AG04450 (cell line): ENCODE measurements around the gene FGF14. TPM values are rescaled to one million over a fixed set of nuclear protein-coding genes. Genes with fewer than 3 reads are reported as not detected.

Experiments
- CTCF ChIA-PET: fragments of 300-600, 350-600 bp; formaldehyde crosslinking; extraction: SDS; loops from one replicate; lab custom pipeline; 2022; ENCODE audit warnings: antibody characterized with exemption, inconsistent platforms; lab: Charles Lee
- POLR2A ChIA-PET: fragments of 350-600 bp; formaldehyde crosslinking; extraction: SDS; loops from one replicate; lab custom pipeline; 2021; ENCODE audit warnings: antibody characterized with exemption, inconsistent platforms; lab: Yijun Ruan, JAX
- DNase-seq: peaks from one replicate; pipeline ENCODE4 v3.0.0-alpha.2; 2011; ENCODE audit warnings: low read depth, low spot score
- H3K27ac ChIP-seq: one replicate; pipeline ENCODE4 v1.5.1; 2012; ENCODE audit warnings: low read depth, low read length, control low read depth
- H3K27me3 ChIP-seq: one replicate; pipeline ENCODE4 v1.6.0; 2012; ENCODE audit warnings: low read length; ENCODE audit not compliant: control insufficient read depth, insufficient read depth
- H3K4me3 ChIP-seq: 2 replicates; pipeline ENCODE4 v1.5.1; 2011; ENCODE audit warnings: mild to moderate bottlenecking, low read depth, low read length, control low read depth
- H3K9me3 ChIP-seq: 2 replicates; pipeline ENCODE4 v1.5.1; 2012; ENCODE audit warnings: low read length; ENCODE audit not compliant: control insufficient read depth, insufficient read depth
- polyA plus RNA-seq: library from polyadenylated mRNA; depleted of rRNA; stranded (reverse); fragments of >200 nt; gene quantifications from 2 replicates; pipeline ENCODE4 v1.2.3, GENCODE V29; 2011
- TF ChIP-seq, protein P1 (sequence below): IDR thresholded peaks from 2 replicates; pipeline ENCODE4 v1.5.1; 2011; ENCODE audit warnings: low read depth, low read length, control low read depth, inconsistent platforms

The FGF14 gene
- polyA plus RNA-seq, 1 experiment, result 0.01 TPM

DNA sequence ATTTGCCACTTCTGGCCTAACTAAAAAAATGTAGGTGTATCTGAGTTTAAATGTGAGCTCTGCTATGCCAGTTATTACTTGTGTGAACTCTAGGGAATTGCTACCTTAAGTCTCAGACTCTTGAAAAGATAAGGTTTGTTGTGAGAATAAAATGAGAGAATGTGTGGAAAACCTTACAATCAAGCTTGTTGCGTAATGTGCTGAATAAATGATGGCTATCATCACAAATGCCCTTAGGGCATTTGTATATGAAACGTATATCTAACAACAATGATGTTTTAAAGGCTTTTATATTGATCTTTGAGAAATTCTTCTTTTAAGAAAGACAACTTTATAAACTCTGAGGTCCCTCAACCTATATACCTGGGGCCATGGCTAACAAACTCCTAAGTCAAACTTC, 564.6 kb downstream of the FGF14 start:
- CTCF ChIA-PET, result no interaction called here
- POLR2A ChIA-PET, result no interaction called here
- no peak for DNase-seq
- no peaks in the 10 kb centered on the region for H3K9me3 ChIP-seq
- H3K4me3 ChIP-seq, result no peak overlapping the region
- TF ChIP-seq, protein P1, sequence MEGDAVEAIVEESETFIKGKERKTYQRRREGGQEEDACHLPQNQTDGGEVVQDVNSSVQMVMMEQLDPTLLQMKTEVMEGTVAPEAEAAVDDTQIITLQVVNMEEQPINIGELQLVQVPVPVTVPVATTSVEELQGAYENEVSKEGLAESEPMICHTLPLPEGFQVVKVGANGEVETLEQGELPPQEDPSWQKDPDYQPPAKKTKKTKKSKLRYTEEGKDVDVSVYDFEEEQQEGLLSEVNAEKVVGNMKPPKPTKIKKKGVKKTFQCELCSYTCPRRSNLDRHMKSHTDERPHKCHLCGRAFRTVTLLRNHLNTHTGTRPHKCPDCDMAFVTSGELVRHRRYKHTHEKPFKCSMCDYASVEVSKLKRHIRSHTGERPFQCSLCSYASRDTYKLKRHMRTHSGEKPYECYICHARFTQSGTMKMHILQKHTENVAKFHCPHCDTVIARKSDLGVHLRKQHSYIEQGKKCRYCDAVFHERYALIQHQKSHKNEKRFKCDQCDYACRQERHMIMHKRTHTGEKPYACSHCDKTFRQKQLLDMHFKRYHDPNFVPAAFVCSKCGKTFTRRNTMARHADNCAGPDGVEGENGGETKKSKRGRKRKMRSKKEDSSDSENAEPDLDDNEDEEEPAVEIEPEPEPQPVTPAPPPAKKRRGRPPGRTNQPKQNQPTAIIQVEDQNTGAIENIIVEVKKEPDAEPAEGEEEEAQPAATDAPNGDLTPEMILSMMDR, result no peak
- no peak overlapping the region for H3K27ac ChIP-seq
- H3K27me3 ChIP-seq, result no peaks in the 10 kb centered on the region

DNA sequence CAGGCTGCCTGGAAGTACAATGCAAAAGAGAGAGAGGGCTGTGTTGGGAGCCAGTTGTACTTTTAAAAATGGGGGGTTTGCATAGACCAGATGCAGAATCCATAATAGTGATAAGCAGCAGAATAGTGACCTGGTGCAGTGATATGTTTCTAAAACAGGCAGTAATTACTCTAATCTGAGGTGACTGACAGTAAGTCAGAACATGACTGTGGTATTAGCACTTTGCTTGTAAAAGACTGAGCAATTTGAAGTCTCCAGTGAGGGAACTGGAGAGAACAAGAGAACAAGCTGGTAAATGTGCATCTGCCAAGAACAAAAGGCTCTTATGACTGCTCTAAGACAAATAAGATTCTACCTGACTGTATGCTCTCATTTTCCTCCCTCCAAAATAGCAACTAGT, 565.9 kb downstream of the FGF14 start:
- TF ChIP-seq, protein P1, result no peak
- no peak overlapping the region for H3K27ac ChIP-seq
- H3K4me3 ChIP-seq, result no peak overlapping the region
- H3K9me3 ChIP-seq, result no peaks in the 10 kb centered on the region
- no peaks in the 10 kb centered on the region for H3K27me3 ChIP-seq
- ChIA-PET POLR2A (no interaction called here), CTCF (no interaction called here)
- no peak for DNase-seq

DNA sequence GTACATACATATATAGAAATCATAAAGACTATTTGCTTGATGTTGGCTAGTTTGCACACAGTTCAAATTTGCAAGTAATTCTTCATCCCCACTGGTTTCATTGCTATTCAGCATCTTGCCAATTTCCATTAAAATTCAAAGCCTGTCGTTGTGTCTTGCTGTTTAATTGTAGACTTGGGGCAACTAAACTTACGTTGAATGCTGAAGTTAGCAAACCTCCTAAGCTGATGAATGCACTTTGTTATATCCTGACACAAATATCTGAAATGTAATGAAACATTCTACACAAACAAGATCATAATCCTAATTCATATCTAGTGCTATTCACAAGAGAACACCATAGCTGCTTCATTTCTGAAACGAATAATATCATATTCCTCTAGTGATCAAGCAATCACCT, 568.2 kb downstream of the FGF14 start:
- no peak for DNase-seq

DNA sequence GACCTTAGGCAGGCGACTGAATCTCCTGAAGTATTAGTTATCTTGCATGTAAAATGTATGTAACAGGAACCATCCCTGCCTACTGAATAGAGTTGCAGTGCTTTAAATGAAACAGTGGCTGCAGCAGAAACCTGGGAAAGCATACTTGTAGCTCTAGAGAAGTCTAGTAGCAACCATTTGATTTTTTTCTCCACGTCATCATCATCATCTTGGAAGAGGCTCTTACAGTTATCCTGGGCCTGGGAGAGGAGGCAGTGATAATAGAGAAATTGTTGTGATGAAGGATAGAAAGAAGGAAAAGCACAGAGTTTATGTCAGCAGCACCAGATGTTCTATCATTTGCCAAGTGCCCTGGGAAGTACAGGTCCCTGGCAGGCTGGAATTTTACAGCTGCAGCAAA, 571.8 kb downstream of the FGF14 start:
- Histone ChIP-seq H3K27me3 (no peaks in the 10 kb centered on the region), H3K4me3 (no peak overlapping the region), H3K27ac (no peak overlapping the region), H3K9me3 (no peaks in the 10 kb centered on the region)
- ChIA-PET POLR2A (no interaction called here), CTCF (no interaction called here)
- TF ChIP-seq, protein P1, result no peak
- DNase-seq, result no peak

More for the DNA sequence above, 568.2 kb downstream of the FGF14 start:
- no peaks in the 10 kb centered on the region for H3K27me3 ChIP-seq
- H3K27ac ChIP-seq, result no peak overlapping the region
- no peak overlapping the region for H3K4me3 ChIP-seq
- H3K9me3 ChIP-seq, result no peaks in the 10 kb centered on the region
- CTCF ChIA-PET, result no interaction called here
- TF ChIP-seq, protein P1, result no peak
- POLR2A ChIA-PET, result no interaction called here

DNA sequence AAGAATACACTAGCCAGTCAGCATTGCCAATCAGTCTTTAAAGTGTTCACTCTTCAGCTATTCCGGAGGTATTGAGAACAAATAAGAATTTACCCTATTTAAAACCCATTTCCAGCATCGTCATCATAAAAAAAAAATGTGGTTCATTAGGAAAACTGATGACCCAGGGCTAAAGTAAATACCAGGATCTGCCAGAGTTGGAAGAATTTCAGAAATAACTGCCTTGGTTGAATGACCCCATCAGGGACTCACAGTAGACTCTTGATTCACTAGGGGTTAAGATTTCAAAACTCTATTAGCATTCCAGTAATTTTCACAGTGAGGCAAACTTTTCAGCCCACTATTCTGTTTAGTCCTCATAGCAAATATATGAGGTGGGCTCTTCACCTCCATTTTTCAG, 572.4 kb downstream of the FGF14 start:
- CTCF ChIA-PET, result interaction anchor here (0.6 kb wide), 1 partner anchor 416 kb away, joined by 3 read pairs; no protein-coding TSS in a partner anchor
- H3K27ac ChIP-seq, result no peak overlapping the region
- no peak overlapping the region for H3K4me3 ChIP-seq
- TF ChIP-seq, protein P1, result no peak
- H3K9me3 ChIP-seq, result no peaks in the 10 kb centered on the region
- no peak for DNase-seq
- H3K27me3 ChIP-seq, result no peaks in the 10 kb centered on the region
- POLR2A ChIA-PET, result no interaction called here
